K562 (cell line): ENCODE data around the gene MYO1E. TPM values are rescaled to one million over a fixed set of nuclear protein-coding genes. Genes with fewer than 3 reads are reported as not detected.

Experiments
- FIP1L1 ChIP-seq: fragments of 200-400 bp; formaldehyde crosslinking; IDR thresholded peaks from 2 replicates; pipeline ENCODE4 v1.6.1; 2018; ENCODE audit warnings: mild to moderate bottlenecking, low read depth, low read length; ENCODE audit not compliant: poor library complexity, severe bottlenecking
- FOXA1 ChIP-seq: fragments of 450-650 bp; IDR thresholded peaks from 2 replicates; pipeline ENCODE4 v1.6.1; 2016; ENCODE audit warnings: mild to moderate bottlenecking, borderline replicate concordance
- NONO ChIP-seq, 2 experiments: fragments of 200-400 bp in 1 of 2; fragments of 450-650 bp in 1 of 2; formaldehyde crosslinking in 1 of 2; IDR thresholded peaks; 2 replicates each; pipeline ENCODE4 v1.6.1; 2017; ENCODE audit warnings: low read depth in 2 of 2, mild to moderate bottlenecking in 2 of 2, moderate library complexity in 2 of 2, low read length in 1 of 2
- RFX5 ChIP-seq: IDR thresholded peaks from 2 replicates; pipeline ENCODE4 v1.6.1; 2011; ENCODE audit warnings: low read depth, mild to moderate bottlenecking, improper control_type of control experiment, low read length
- SAFB ChIP-seq: fragments of 200-400 bp; formaldehyde crosslinking; IDR thresholded peaks from 2 replicates; pipeline ENCODE4 v1.6.1; 2017; ENCODE audit warnings: low read depth, low read length, borderline replicate concordance
- SMAD1 ChIP-seq: fragments of 150-350 bp; IDR thresholded peaks from 2 replicates; pipeline ENCODE4 v1.6.1; 2014; ENCODE audit warnings: low read length, low read depth; ENCODE audit not compliant: partially characterized antibody
- SNIP1 ChIP-seq: fragments of 450-650 bp; IDR thresholded peaks from 2 replicates; pipeline ENCODE4 v1.7.1; 2017; ENCODE audit warnings: low read depth, mild to moderate bottlenecking
- SP2 ChIP-seq: IDR thresholded peaks from 2 replicates; pipeline ENCODE4 v1.6.1; 2011; ENCODE audit warnings: mild to moderate bottlenecking, low read depth, low read length, moderate library complexity; ENCODE audit not compliant: poor library complexity, severe bottlenecking; ENCODE audit errors: extremely low read depth
- TCFL5 ChIP-seq: fragments of 250-450 bp; sonication (Bioruptor Pico); conservative IDR thresholded peaks from 2 replicates; pipeline ENCODE4 v1.6.1; 2021; ENCODE audit warnings: mild to moderate bottlenecking, moderate library complexity, matching md5 sums
- ZNF146 ChIP-seq: IDR thresholded peaks from one replicate; pipeline ENCODE4 v1.6.1; 2018; ENCODE audit warnings: missing compliant biosample characterization; ENCODE audit not compliant: unreplicated experiment
- polyA plus RNA-seq, 8 experiments: library from polyadenylated mRNA; depleted of rRNA in 4 of 8; stranded (reverse) in 5 of 8; unstranded in 3 of 8; fragments of >200 nt; fragmentation: Nextera tagmentation in 2 of 8; fragmentation: Illumina TruSeq in 1 of 8; extraction: Ambion mirVana in 2 of 8; extraction: Trizol in 1 of 8; gene quantifications; 2 replicates each; pipeline versions ENCODE4 v1.2.1 to v1.2.3, GENCODE V29; 2011 to 2014; ENCODE audit warnings: inconsistent platforms in 1 of 8, missing spikeins in 1 of 8
- total RNA-seq, 7 experiments: library from RNA; depleted of rRNA in 6 of 7; stranded (reverse); fragments of >200 nt in 6 of 7; fragmentation: Illumina TruSeq in 2 of 7; extraction: Trizol in 2 of 7; gene quantifications; 2 replicates each; pipeline versions ENCODE4 v1.2.1 to v1.2.3, GENCODE V29; 2011 to 2021; ENCODE audit warnings: low replicate concordance in 1 of 7
- TF ChIP-seq, protein P1 (sequence below): fragments of 450-650 bp; IDR thresholded peaks from 2 replicates; pipeline ENCODE4 v1.6.1; 2017; ENCODE audit warnings: antibody characterized with exemption, mild to moderate bottlenecking

The MYO1E gene
- total and polyA plus RNA-seq, 9 of the 15 experiments (the other 6 are each of a cell fraction or from before 2014, with no cell fraction given): under 0.01 to 0.44 (median 0.01) TPM; not detected in 6

DNA sequence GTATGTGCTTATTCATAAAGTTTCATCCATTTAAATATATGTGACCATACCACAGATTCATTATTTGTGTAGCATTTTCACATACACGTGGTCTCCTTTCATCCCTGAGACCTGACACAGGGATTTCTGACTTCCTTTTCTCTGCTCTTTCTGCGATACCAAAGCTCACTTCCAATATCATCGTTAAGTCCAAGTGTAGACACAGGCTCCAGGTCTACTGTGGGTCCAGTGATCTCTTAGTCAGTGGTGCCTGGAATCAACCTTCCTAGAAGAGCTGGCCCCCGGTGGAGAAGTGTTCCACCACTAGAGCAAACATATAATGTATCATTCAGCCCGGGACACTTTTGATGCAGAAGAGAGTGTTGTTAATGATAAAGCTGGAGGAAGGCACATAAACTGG, 93.6 kb downstream of the MYO1E start (continued):
- TF ChIP-seq, protein P1, sequence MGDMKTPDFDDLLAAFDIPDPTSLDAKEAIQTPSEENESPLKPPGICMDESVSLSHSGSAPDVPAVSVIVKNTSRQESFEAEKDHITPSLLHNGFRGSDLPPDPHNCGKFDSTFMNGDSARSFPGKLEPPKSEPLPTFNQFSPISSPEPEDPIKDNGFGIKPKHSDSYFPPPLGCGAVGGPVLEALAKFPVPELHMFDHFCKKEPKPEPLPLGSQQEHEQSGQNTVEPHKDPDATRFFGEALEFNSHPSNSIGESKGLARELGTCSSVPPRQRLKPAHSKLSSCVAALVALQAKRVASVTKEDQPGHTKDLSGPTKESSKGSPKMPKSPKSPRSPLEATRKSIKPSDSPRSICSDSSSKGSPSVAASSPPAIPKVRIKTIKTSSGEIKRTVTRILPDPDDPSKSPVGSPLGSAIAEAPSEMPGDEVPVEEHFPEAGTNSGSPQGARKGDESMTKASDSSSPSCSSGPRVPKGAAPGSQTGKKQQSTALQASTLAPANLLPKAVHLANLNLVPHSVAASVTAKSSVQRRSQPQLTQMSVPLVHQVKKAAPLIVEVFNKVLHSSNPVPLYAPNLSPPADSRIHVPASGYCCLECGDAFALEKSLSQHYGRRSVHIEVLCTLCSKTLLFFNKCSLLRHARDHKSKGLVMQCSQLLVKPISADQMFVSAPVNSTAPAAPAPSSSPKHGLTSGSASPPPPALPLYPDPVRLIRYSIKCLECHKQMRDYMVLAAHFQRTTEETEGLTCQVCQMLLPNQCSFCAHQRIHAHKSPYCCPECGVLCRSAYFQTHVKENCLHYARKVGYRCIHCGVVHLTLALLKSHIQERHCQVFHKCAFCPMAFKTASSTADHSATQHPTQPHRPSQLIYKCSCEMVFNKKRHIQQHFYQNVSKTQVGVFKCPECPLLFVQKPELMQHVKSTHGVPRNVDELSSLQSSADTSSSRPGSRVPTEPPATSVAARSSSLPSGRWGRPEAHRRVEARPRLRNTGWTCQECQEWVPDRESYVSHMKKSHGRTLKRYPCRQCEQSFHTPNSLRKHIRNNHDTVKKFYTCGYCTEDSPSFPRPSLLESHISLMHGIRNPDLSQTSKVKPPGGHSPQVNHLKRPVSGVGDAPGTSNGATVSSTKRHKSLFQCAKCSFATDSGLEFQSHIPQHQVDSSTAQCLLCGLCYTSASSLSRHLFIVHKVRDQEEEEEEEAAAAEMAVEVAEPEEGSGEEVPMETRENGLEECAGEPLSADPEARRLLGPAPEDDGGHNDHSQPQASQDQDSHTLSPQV: no peak
- TF ChIP-seq FOXA1: no peak
- no peak for TF ChIP-seq FIP1L1
- TF ChIP-seq TCFL5: no peak
- TF ChIP-seq NONO (IDR thresholded peaks at IDR 0.05; ENCODE audit: low read depth in 2 of 2, low read length in 1 of 2): no peak
- no peak for TF ChIP-seq SMAD1
- TF ChIP-seq SP2: no peak
- TF ChIP-seq SNIP1: no peak
- TF ChIP-seq SAFB: no peak
- TF ChIP-seq ZNF146 (CRISPR knock-in tag): no peak
- no peak for TF ChIP-seq RFX5
